B cell (primary cell): ENCODE measurements around the gene ZBTB48.

ENCODE experiments used
- CTCF ChIP-seq: fragments of 200-600 bp; IDR thresholded peaks from one replicate; pipeline ENCODE4 v1.8.0; 2022; ENCODE audit warnings: antibody characterized with exemption, mild to moderate bottlenecking
- EZH2 ChIP-seq: IDR thresholded peaks from 2 replicates; pipeline ENCODE4 v1.6.1; 2012; ENCODE audit warnings: borderline replicate concordance, low read depth, mild to moderate bottlenecking, moderate library complexity, low read length; ENCODE audit not compliant: insufficient read depth, poor library complexity, severe bottlenecking

DNA sequence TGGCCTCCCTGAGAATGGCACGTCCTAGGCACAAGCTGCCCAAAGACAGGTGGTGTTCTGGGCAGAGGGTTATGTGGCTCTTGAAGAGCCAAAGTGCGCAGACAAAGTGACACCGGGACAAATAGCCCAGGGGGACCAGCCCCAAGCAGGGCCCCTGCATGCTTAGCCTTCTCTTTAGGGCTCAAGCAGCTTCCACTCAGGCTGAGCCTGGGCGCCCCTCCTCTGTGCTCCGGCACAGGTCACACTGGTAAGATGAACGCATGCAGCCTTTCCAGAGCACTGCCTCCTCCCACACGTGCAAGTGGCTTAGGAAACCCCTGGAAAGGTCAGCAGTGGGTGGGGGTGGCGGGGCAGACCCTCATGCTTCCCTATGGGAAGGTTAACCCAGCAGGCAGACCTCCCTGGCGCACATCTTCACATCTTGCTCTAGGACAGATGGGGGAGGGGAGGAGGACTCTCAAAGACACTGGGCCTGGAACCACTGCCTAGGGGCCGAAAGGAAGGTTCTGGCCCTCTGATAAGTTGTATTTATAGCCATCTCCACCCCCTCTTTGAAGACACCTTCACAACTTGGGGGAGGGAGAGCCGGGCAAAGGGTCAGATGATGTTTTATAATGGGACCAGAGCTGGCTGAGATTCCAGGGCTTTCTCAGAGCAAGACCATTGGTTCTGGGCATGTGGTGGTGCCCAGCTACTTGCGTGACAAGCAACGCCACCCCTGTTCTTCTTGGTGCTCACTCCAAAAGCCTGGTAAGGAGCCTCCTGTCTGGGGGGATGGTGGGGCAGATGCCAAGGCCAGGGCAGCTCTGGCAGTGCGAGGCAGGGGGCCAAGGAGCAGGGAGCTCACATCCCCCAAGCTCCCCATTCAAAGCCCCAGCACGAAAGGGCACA is 17.3 kb downstream of the ZBTB48 start:
- TF ChIP-seq CTCF (no peak), EZH2 (no peak)
